A673 (cell line): Measurements from ENCODE around the gene SPTSSB. TPM values are rescaled to one million over a fixed set of nuclear protein-coding genes. Genes with fewer than 3 reads are reported as not detected.

Experiments used
- BruUV-seq: library from RNA; stranded (reverse); fragments of 400-500 nt; replicated peaks from 2 replicates; lab custom pipeline; 2021; lab: Mats Ljungman, UMichigan
- CTCF ChIA-PET: fragments of 300-600 bp; sonication (Branson Sonifier 250); formaldehyde crosslinking; loops from one replicate; lab custom pipeline; 2022; ENCODE audit warnings: antibody characterized with exemption; lab: Charles Lee
- POLR2A ChIA-PET: fragments of 300-600 bp; sonication (Branson Sonifier 250); formaldehyde crosslinking; loops from one replicate; lab custom pipeline; 2022; ENCODE audit warnings: antibody characterized with exemption; ENCODE audit not compliant: low non-redundant PET; lab: Charles Lee
- DNase-seq: peaks from one replicate; pipeline ENCODE4 v3.0.0-alpha.2; 2015; ENCODE audit warnings: low spot score
- H3K27ac ChIP-seq: fragments of 200-600 bp; sonication (generic); 2 replicates; pipeline ENCODE4 v1.5.1; 2016; ENCODE audit warnings: mixed run types, low read depth, mild to moderate bottlenecking, mixed read lengths, antibody characterized with exemption, low read length; ENCODE audit not compliant: poor library complexity, severe bottlenecking
- H3K27me3 ChIP-seq: fragments of 200-600 bp; sonication (generic); replicated peaks from 2 replicates; pipeline ENCODE4 v1.6.1; 2017; ENCODE audit warnings: mixed run types, low read depth, mild to moderate bottlenecking, mixed read lengths, antibody characterized with exemption, low read length; ENCODE audit not compliant: insufficient read depth, poor library complexity
- H3K36me3 ChIP-seq: fragments of 200-600 bp; sonication (generic); 2 replicates; pipeline ENCODE4 v1.6.1; 2016; ENCODE audit warnings: mixed run types, mild to moderate bottlenecking, mixed read lengths, antibody characterized with exemption, low read length; ENCODE audit not compliant: insufficient read depth, poor library complexity, severe bottlenecking
- H3K4me1 ChIP-seq: fragments of 200-600 bp; sonication (generic); 2 replicates; pipeline ENCODE4 v1.6.1; 2017; ENCODE audit warnings: mixed run types, mild to moderate bottlenecking, mixed read lengths, antibody characterized with exemption, low read length; ENCODE audit not compliant: insufficient read depth, poor library complexity, severe bottlenecking
- H3K4me3 ChIP-seq: fragments of 200-600 bp; sonication (generic); 2 replicates; pipeline ENCODE4 v1.5.1; 2016; ENCODE audit warnings: low read depth, mixed run types, mild to moderate bottlenecking, mixed read lengths, low read length; ENCODE audit not compliant: poor library complexity, severe bottlenecking
- H3K9me3 ChIP-seq: fragments of 200-600 bp; sonication (generic); 2 replicates; pipeline ENCODE4 v1.6.1; 2016; ENCODE audit warnings: mixed run types, low read depth, mild to moderate bottlenecking, mixed read lengths, antibody characterized with exemption, low read length; ENCODE audit not compliant: poor library complexity, severe bottlenecking
- EZH2 ChIP-seq: fragments of 200-600 bp; sonication (generic); IDR thresholded peaks from 2 replicates; pipeline ENCODE4 v1.6.1; 2017; ENCODE audit warnings: borderline replicate concordance, low read depth, mild to moderate bottlenecking, mixed read lengths, antibody characterized with exemption, low read length; ENCODE audit not compliant: poor library complexity, severe bottlenecking
- intact Hi-C: fragments of 100-400 bp; cut with micrococcal nuclease; formaldehyde crosslinking; loops from one replicate; pipeline ENCODE4 v1.10.0; 2022; ENCODE audit not compliant: unreplicated experiment
- total RNA-seq: library from RNA; stranded (reverse); gene quantifications from 2 replicates; pipeline ENCODE4 v1.2.3, GENCODE V29; 2021
- TF ChIP-seq, protein P1 (sequence below): fragments of 300-800, 200-600 bp; sonication (generic); conservative IDR thresholded peaks from 2 replicates; pipeline ENCODE4 v1.5.1; 2017; ENCODE audit warnings: low read depth, mild to moderate bottlenecking, antibody characterized with exemption, low read length, moderate library complexity, mixed read lengths

SPTSSB gene
- total RNA-seq, 1 experiment from 2014 or later = not detected

DNA sequence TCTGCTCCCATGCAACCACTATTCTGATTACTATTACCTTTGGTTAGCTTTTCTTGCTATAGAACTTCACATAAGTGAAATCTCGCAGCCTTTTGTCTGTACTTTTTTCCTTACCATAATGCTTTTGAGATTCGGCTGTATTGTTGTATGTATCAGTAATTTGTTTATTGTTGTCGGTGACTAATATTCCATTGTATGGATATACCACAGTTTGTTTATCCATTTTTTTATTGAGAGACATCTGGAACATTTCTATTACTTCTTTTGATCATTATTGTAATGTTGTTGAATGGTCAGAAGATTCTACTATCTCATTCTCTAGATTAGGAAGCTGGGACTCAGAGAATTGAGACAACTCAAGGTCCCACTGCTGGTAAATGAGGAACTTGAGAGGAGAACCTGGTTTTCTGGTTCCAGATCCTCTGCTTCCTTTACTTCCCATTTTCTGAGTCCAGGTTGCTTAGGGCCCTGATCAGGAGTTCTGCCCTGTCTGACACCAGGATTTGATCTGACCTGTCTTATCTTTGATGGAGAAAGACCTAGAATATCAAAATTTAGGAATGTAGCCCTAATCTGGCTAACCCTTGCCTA, 18.2 kb upstream of the SPTSSB start:
- Histone ChIP-seq H3K4me1 (no peaks in the 10 kb centered on the region), H3K36me3 (no peaks in the 10 kb centered on the region), H3K27ac (no peak overlapping the region), H3K4me3 (no peak overlapping the region), H3K27me3 (no peaks in the 10 kb centered on the region), H3K9me3 (no peaks in the 10 kb centered on the region)
- CTCF ChIA-PET = no interaction called here
- no TSS peak for BruUV-seq
- intact Hi-C loops = no loop called here
- POLR2A ChIA-PET = no interaction called here
- TF ChIP-seq, protein P1, sequence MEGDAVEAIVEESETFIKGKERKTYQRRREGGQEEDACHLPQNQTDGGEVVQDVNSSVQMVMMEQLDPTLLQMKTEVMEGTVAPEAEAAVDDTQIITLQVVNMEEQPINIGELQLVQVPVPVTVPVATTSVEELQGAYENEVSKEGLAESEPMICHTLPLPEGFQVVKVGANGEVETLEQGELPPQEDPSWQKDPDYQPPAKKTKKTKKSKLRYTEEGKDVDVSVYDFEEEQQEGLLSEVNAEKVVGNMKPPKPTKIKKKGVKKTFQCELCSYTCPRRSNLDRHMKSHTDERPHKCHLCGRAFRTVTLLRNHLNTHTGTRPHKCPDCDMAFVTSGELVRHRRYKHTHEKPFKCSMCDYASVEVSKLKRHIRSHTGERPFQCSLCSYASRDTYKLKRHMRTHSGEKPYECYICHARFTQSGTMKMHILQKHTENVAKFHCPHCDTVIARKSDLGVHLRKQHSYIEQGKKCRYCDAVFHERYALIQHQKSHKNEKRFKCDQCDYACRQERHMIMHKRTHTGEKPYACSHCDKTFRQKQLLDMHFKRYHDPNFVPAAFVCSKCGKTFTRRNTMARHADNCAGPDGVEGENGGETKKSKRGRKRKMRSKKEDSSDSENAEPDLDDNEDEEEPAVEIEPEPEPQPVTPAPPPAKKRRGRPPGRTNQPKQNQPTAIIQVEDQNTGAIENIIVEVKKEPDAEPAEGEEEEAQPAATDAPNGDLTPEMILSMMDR = no peak
- no peak for TF ChIP-seq EZH2
- no peak for DNase-seq

DNA sequence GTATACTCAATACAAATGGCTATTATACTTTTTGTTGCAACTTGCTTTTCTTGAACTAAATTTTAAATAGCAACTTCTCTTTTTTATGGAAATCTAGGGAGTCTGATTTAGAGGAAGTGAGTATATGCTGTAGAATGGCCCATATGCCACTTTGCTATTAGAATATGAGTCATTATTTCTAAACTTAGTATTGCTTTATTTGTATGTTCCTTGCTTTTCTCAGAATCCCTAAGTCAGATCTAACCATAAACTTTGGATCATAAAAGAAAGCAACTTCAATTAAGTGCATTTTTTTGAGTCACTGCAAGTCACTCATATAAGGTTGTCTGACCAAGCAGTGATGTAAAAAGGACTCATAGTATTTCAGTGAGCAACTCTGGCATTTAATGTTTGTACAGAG, 17.5 kb upstream of the SPTSSB start:
- no TSS peak for BruUV-seq
- ChIA-PET CTCF (no interaction called here), POLR2A (no interaction called here)
- Histone ChIP-seq H3K4me3 (no peak overlapping the region), H3K27me3 (no peaks in the 10 kb centered on the region), H3K36me3 (no peaks in the 10 kb centered on the region), H3K4me1 (no peaks in the 10 kb centered on the region), H3K9me3 (no peaks in the 10 kb centered on the region), H3K27ac (no peak overlapping the region)
- intact Hi-C loops = no loop called here
- no peak for DNase-seq
- no peak for TF ChIP-seq EZH2
- TF ChIP-seq, protein P1 = no peak

DNA sequence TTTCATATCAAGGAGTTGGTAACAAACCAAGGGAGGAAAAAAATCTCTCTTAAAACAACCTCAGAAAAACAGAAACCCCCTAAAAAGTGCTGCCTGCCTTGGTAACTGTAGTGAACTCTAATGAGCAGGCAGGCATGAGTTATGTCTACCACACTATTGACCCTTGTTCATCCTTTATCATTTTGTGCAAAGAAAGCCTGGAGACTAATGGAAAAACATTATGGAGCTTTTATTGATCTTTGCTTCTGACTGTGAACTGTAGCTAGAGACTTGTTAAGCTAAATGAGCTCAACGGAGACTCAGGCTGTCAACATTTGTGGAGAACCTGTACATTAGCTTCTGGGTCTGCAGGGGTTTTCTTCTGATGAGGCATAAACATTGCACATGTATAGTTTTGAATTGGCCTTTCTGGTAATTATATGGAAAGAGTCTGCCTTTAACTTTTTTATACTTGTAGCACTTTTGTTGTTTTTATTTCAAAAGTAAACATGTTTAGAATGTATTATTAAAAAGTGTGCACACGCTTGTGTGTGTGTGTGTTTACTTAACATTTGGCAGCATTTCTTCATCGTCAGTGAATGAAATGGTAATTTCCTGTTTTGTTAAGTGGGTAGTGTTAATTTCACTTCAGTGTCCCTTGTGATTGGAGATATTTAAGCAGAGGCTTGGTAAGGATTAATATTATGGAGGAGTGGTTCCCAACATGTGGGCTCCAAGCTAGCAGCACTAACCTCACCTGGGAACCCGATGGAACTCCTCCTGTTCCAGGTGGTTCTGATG, 15.9 kb upstream of the SPTSSB start:
- no TSS peak for BruUV-seq
- Histone ChIP-seq H3K27ac (no peak overlapping the region), H3K36me3 (no peaks in the 10 kb centered on the region), H3K9me3 (no peaks in the 10 kb centered on the region), H3K4me1 (no peaks in the 10 kb centered on the region), H3K27me3 (no peaks in the 10 kb centered on the region), H3K4me3 (no peak overlapping the region)
- CTCF ChIA-PET = no interaction called here
- TF ChIP-seq, protein P1 = no peak
- no peak for TF ChIP-seq EZH2
- POLR2A ChIA-PET = no interaction called here
- intact Hi-C loops = no loop called here
- DNase-seq = no peak
